WTC11 (cell line): Measurements from ENCODE around the gene B3GALT4.

Experiments used
- CBFB ChIP-seq: sonication (generic); formaldehyde crosslinking; IDR thresholded peaks from 2 replicates; pipeline ENCODE4 v1.8.1; 2022; ENCODE audit warnings: mild to moderate bottlenecking, low read depth, missing genetic modification reagents
- GABPB1 ChIP-seq: sonication (generic); formaldehyde crosslinking; IDR thresholded peaks from 2 replicates; pipeline ENCODE4 v1.8.1; 2023; ENCODE audit warnings: mild to moderate bottlenecking, missing genetic modification reagents
- JUN ChIP-seq: sonication (generic); formaldehyde crosslinking; IDR thresholded peaks from 2 replicates; pipeline ENCODE4 v1.8.0; 2023; ENCODE audit warnings: mild to moderate bottlenecking, missing genetic modification reagents
- OVOL2 ChIP-seq: fragments of 250-450 bp; sonication (Bioruptor Pico); IDR thresholded peaks from 2 replicates; pipeline ENCODE4 v1.9.0; 2021; ENCODE audit warnings: mild to moderate bottlenecking, borderline replicate concordance
- RELA ChIP-seq: sonication (generic); formaldehyde crosslinking; IDR thresholded peaks from 2 replicates; pipeline ENCODE4 v1.8.1; 2022; ENCODE audit warnings: missing genetic modification reagents, mild to moderate bottlenecking, borderline replicate concordance
- SOX15 ChIP-seq: fragments of 250-450 bp; sonication (Bioruptor Pico); IDR thresholded peaks from 2 replicates; pipeline ENCODE4 v1.9.0; 2021; ENCODE audit warnings: mild to moderate bottlenecking
- ZNF121 ChIP-seq: sonication (generic); formaldehyde crosslinking; IDR thresholded peaks from 2 replicates; pipeline ENCODE4 v1.8.0; 2023; ENCODE audit warnings: missing genetic modification reagents
- TF ChIP-seq, protein P1 (sequence below): sonication (generic); formaldehyde crosslinking; IDR thresholded peaks from 2 replicates; pipeline ENCODE4 v1.8.1; 2023; ENCODE audit warnings: mild to moderate bottlenecking, missing genetic modification reagents
- TF ChIP-seq, protein P2 (sequence below): fragments of 200-600 bp; IDR thresholded peaks from 2 replicates; pipeline ENCODE4 v1.8.0; 2022; ENCODE audit warnings: antibody characterized with exemption
- TF ChIP-seq, protein P3 (sequence below): sonication (generic); formaldehyde crosslinking; IDR thresholded peaks from 2 replicates; pipeline ENCODE4 v1.8.1; 2023; ENCODE audit warnings: mild to moderate bottlenecking, missing genetic modification reagents, moderate library complexity

DNA sequence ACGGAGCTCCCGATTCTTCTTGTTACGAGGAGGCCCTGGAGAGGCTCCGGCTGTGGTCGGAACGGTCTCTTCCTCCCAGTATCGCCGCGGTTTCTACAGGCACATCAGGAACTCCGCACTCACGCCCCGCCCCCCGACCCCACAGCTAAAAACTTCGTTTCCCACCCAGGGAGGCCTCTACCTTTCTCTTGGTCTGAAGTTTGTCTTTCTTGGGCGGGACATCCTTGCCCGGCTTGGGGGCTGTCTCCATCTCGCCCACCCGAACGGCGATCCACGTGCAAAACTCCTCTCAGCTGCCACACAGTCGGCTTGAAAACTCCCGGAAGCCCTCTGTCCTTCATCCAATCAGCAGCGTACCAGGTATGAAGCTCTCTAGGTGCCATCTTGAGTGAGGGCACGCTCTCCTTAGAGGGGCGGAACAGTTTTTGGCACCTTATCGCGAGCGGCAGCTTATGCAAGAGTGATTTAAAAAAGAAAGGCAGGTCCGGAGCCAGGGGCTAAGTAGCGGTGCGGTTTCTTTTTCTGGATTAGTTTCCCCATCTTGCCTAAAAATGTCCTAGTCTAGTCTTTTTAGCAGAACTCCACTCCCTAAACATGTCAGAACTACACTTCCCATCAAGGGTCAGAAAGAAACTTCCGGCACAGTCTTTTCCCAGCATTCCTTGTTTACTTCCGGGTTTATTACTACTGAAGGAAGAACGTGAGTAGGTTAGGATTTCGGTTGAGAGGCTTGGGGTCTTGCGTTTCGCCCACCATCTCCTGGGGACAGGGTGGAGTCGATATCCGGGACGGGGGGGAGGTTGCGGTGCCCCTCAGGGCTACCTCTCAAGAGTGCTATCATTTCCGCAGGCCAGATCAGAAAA is 12.2 kb downstream of the B3GALT4 start, which contains the start of the genes PFDN6 and WDR46:
- TF ChIP-seq, protein P1, sequence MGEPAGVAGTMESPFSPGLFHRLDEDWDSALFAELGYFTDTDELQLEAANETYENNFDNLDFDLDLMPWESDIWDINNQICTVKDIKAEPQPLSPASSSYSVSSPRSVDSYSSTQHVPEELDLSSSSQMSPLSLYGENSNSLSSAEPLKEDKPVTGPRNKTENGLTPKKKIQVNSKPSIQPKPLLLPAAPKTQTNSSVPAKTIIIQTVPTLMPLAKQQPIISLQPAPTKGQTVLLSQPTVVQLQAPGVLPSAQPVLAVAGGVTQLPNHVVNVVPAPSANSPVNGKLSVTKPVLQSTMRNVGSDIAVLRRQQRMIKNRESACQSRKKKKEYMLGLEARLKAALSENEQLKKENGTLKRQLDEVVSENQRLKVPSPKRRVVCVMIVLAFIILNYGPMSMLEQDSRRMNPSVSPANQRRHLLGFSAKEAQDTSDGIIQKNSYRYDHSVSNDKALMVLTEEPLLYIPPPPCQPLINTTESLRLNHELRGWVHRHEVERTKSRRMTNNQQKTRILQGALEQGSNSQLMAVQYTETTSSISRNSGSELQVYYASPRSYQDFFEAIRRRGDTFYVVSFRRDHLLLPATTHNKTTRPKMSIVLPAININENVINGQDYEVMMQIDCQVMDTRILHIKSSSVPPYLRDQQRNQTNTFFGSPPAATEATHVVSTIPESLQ = no peak
- TF ChIP-seq, protein P2, sequence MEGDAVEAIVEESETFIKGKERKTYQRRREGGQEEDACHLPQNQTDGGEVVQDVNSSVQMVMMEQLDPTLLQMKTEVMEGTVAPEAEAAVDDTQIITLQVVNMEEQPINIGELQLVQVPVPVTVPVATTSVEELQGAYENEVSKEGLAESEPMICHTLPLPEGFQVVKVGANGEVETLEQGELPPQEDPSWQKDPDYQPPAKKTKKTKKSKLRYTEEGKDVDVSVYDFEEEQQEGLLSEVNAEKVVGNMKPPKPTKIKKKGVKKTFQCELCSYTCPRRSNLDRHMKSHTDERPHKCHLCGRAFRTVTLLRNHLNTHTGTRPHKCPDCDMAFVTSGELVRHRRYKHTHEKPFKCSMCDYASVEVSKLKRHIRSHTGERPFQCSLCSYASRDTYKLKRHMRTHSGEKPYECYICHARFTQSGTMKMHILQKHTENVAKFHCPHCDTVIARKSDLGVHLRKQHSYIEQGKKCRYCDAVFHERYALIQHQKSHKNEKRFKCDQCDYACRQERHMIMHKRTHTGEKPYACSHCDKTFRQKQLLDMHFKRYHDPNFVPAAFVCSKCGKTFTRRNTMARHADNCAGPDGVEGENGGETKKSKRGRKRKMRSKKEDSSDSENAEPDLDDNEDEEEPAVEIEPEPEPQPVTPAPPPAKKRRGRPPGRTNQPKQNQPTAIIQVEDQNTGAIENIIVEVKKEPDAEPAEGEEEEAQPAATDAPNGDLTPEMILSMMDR = no peak
- TF ChIP-seq, protein P3, sequence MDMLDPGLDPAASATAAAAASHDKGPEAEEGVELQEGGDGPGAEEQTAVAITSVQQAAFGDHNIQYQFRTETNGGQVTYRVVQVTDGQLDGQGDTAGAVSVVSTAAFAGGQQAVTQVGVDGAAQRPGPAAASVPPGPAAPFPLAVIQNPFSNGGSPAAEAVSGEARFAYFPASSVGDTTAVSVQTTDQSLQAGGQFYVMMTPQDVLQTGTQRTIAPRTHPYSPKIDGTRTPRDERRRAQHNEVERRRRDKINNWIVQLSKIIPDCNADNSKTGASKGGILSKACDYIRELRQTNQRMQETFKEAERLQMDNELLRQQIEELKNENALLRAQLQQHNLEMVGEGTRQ (CRISPR knock-in tag) = no peak
- TF ChIP-seq JUN (no peak), RELA (CRISPR knock-in tag) (no peak), CBFB (CRISPR knock-in tag) (no peak), ZNF121 (CRISPR knock-in tag) (no peak), OVOL2 (no peak), GABPB1 (peak; percentile 80), SOX15 (CRISPR knock-in tag) (no peak)
